Endothelial cell of umbilical vein (primary cell): ENCODE results near the gene EP400. TPM values are rescaled to one million over a fixed set of nuclear protein-coding genes. Genes with fewer than 3 reads are reported as not detected.

Experiments
- BruUV-seq: library from RNA; stranded (reverse); fragments of 400-500 nt; replicated peaks from 2 replicates; lab custom pipeline; 2021; lab: Mats Ljungman, UMichigan
- CTCF ChIA-PET: fragments of 300-600, 350-600 bp; sonication (Branson Sonifier 250); formaldehyde crosslinking; loops from one replicate; lab custom pipeline; 2021; ENCODE audit warnings: antibody characterized with exemption, inconsistent platforms; lab: Charles Lee
- POLR2A ChIA-PET: fragments of 300-600, 350-600 bp; sonication (Branson Sonifier 250); formaldehyde crosslinking; loops from one replicate; lab custom pipeline; 2021; ENCODE audit warnings: antibody characterized with exemption, inconsistent platforms; lab: Charles Lee
- DNase-seq: peaks from one replicate; pipeline ENCODE4 v3.0.0-alpha.2; 2011; ENCODE audit warnings: low read depth, low spot score
- FAIRE-seq: peaks from 2 replicates; lab custom pipeline; 2011; peaks lifted over from hg19 to GRCh38; lab: Jason Lieb, UNC
- H2AFZ ChIP-seq: 2 replicates; pipeline ENCODE4 v1.6.0; 2012; ENCODE audit warnings: low read depth, low read length, control low read depth, inconsistent platforms
- H3K27ac ChIP-seq: 2 replicates; pipeline ENCODE4 v1.5.1; 2011; ENCODE audit warnings: low read depth, mild to moderate bottlenecking, control low read depth, low read length, moderate library complexity; ENCODE audit not compliant: insufficient read depth
- H3K27me3 ChIP-seq, 2 experiments: 2 replicates each; pipeline versions ENCODE4 v1.6.0 to v1.6.1; 2011; ENCODE audit warnings: low read length in 2 of 2, mixed read lengths in 1 of 2; ENCODE audit not compliant: control insufficient read depth in 2 of 2, insufficient read depth in 2 of 2
- H3K36me3 ChIP-seq, 2 experiments: 2 replicates in 1 of 2; 3 replicates in 1 of 2; pipeline ENCODE4 v1.5.1; 2011; ENCODE audit warnings: low read length in 2 of 2, mild to moderate bottlenecking in 1 of 2, moderate library complexity in 1 of 2; ENCODE audit not compliant: control insufficient read depth in 2 of 2, insufficient read depth in 2 of 2; ENCODE audit errors: extremely low read depth in 1 of 2
- H3K4me1 ChIP-seq: 3 replicates; pipeline ENCODE4 v1.5.1; 2011; ENCODE audit warnings: mild to moderate bottlenecking, low read length; ENCODE audit not compliant: control insufficient read depth, insufficient read depth; ENCODE audit errors: extremely low read depth
- H3K4me2 ChIP-seq: 2 replicates; pipeline ENCODE4 v1.6.1; 2011; ENCODE audit warnings: low read length, control low read depth, mixed read lengths; ENCODE audit not compliant: insufficient read depth
- H3K4me3 ChIP-seq, 3 experiments: fragments of 200-600 bp in 1 of 3; sonication (generic), shearing (Covaris generic) in 1 of 3; replicated peaks in 1 of 3; 2 replicates each; pipeline ENCODE4 v1.5.1; 2011 to 2016; ENCODE audit warnings: control low read depth in 3 of 3, low read length in 3 of 3, mild to moderate bottlenecking in 2 of 3, inconsistent platforms in 1 of 3, low read depth in 1 of 3, moderate library complexity in 1 of 3; ENCODE audit not compliant: insufficient read depth in 1 of 3
- H3K79me2 ChIP-seq: 2 replicates; pipeline ENCODE4 v1.6.0; 2012; ENCODE audit warnings: low read length, inconsistent platforms; ENCODE audit not compliant: control insufficient read depth, insufficient read depth
- H3K9ac ChIP-seq: replicated peaks from 2 replicates; pipeline ENCODE3; 2011; ENCODE audit warnings: low read length, control low read depth; ENCODE audit not compliant: insufficient read depth; ENCODE audit errors: extremely low read depth
- H3K9me1 ChIP-seq: replicated peaks from 3 replicates; pipeline ENCODE4 v1.6.0; 2011; ENCODE audit warnings: mild to moderate bottlenecking, low read length; ENCODE audit not compliant: control insufficient read depth, insufficient read depth; ENCODE audit errors: extremely low read depth
- H3K9me3 ChIP-seq: replicated peaks from 2 replicates; pipeline ENCODE4 v1.5.1; 2012; ENCODE audit warnings: low read length, inconsistent platforms; ENCODE audit not compliant: control insufficient read depth, insufficient read depth
- H4K20me1 ChIP-seq: replicated peaks from 2 replicates; pipeline ENCODE3; 2011; ENCODE audit warnings: mild to moderate bottlenecking, low read length; ENCODE audit not compliant: control insufficient read depth, insufficient read depth; ENCODE audit errors: extremely low read depth
- CTCF ChIP-seq, 2 donors: IDR thresholded peaks; 1 replicate in 1 of 2; 2 replicates in 1 of 2; pipeline ENCODE4 v1.5.1; 2011; ENCODE audit warnings: low read length in 2 of 2, mild to moderate bottlenecking in 2 of 2, moderate library complexity in 2 of 2, control low read depth in 1 of 2, inconsistent platforms in 1 of 2, low read depth in 1 of 2; ENCODE audit not compliant: insufficient read depth in 1 of 2; ENCODE audit errors: extremely low read depth in 1 of 2
- EZH2 ChIP-seq: IDR thresholded peaks from 2 replicates; pipeline ENCODE4 v1.6.1; 2012; ENCODE audit warnings: borderline replicate concordance, low read depth, mild to moderate bottlenecking, moderate library complexity, low read length, inconsistent platforms; ENCODE audit not compliant: severe bottlenecking
- FOS ChIP-seq: IDR thresholded peaks from 2 replicates; pipeline ENCODE4 v1.6.1; 2011; ENCODE audit warnings: mild to moderate bottlenecking, low read length, moderate library complexity, borderline replicate concordance; ENCODE audit not compliant: insufficient read depth
- GATA2 ChIP-seq: IDR thresholded peaks from 2 replicates; pipeline ENCODE4 v1.7.0; 2011; ENCODE audit warnings: low read depth, mild to moderate bottlenecking, moderate library complexity, mixed read lengths, low read length; ENCODE audit not compliant: insufficient read length, insufficient read depth
- JUN ChIP-seq: IDR thresholded peaks from 2 replicates; pipeline ENCODE4 v1.6.1; 2011; ENCODE audit warnings: borderline replicate concordance, low read depth; ENCODE audit not compliant: insufficient read length, insufficient read depth
- MAX ChIP-seq: IDR thresholded peaks from 2 replicates; pipeline ENCODE4 v1.6.1; 2011; ENCODE audit not compliant: insufficient read depth, insufficient read length
- MYC ChIP-seq: IDR thresholded peaks from one replicate; pipeline ENCODE4 v1.6.1; 2011; ENCODE audit warnings: mild to moderate bottlenecking, low read depth, low read length
- POLR2A ChIP-seq: IDR thresholded peaks from 2 replicates; pipeline ENCODE4 v1.6.1; 2012; ENCODE audit warnings: low read depth, mild to moderate bottlenecking, control low read depth, low read length
- POLR2AphosphoS5 ChIP-seq: IDR thresholded peaks from 2 replicates; pipeline ENCODE4 v1.6.1; 2012; ENCODE audit warnings: low read depth, mild to moderate bottlenecking, control low read depth, low read length, moderate library complexity; ENCODE audit not compliant: insufficient read depth
- dilution Hi-C: fragments of 300-500 bp; cut with MboI; formaldehyde crosslinking; loops from one replicate; pipeline ENCODE4 v1.15.0; 2019; ENCODE audit warnings: low sequenced_read_pairs; ENCODE audit not compliant: extremely low pct_ligation_motif_present
- intact Hi-C: fragments of 100-400 bp; cut with micrococcal nuclease; formaldehyde crosslinking; loops from one replicate; pipeline ENCODE4 v1.10.0; 2022
- polyA plus RNA-seq, 4 experiments: library from polyadenylated mRNA; depleted of rRNA in 3 of 4; stranded (reverse) in 3 of 4; unstranded in 1 of 4; fragments of >200 nt; gene quantifications; 2 replicates each; pipeline versions ENCODE4 v1.2.1 to v1.2.3, GENCODE V29; 2011 to 2012; ENCODE audit warnings: missing spikeins in 1 of 4
- total RNA-seq: library from RNA; stranded (reverse); gene quantifications from 2 replicates; pipeline ENCODE4 v1.2.3, GENCODE V29; 2021

EP400 gene
- total and polyA plus RNA-seq, 2 donors (not counting 3 experiments of a cell fraction or from before 2014, with no cell fraction given), result 9.0 to 57.7 TPM

- intact Hi-C loops (no loop called here), dilution Hi-C loops (no loop called here)
- H3K4me2 ChIP-seq, result no peak overlapping the region
- peaks cover 18 to 47% of the 10 kb centered on the region in 2 experiments for H3K36me3 ChIP-seq
- FAIRE-seq (no peak), DNase-seq (no peak)
- ChIA-PET POLR2A (no interaction called here), CTCF (interaction anchor here (1.2 kb wide), 2 partner anchors 13 to 139 kb away, joined by 3 read pairs; no protein-coding TSS in a partner anchor)
- H3K27ac ChIP-seq, result no peak overlapping the region
- no peaks in the 10 kb centered on the region for H3K9me1 ChIP-seq
- no peak overlapping the region for H3K4me3 ChIP-seq
- no peaks in the 10 kb centered on the region for H3K79me2 ChIP-seq
- H2AFZ ChIP-seq, result no peak overlapping the region
- no peaks in the 10 kb centered on the region for H3K27me3 ChIP-seq
- H3K9ac ChIP-seq, result no peak overlapping the region
- H4K20me1 ChIP-seq, result no peaks in the 10 kb centered on the region
- no peaks in the 10 kb centered on the region for H3K9me3 ChIP-seq
- no peak for TF ChIP-seq MYC
- no peaks in the 10 kb centered on the region for H3K4me1 ChIP-seq
- no TSS peak for BruUV-seq
Measured at GRCh38 chr12:131990066-131990979, 40.6 kb downstream of the EP400 start.

GRCh38 chr12:131990980-131991305 is 41.2 kb downstream of the EP400 start:
- Histone ChIP-seq H3K36me3 (peaks cover 18 to 47% of the 10 kb centered on the region in 2 experiments), H3K9me1 (no peaks in the 10 kb centered on the region), H3K27ac (no peak overlapping the region), H2AFZ (no peak overlapping the region), H3K9ac (no peak overlapping the region), H3K4me3 (no peak overlapping the region), H4K20me1 (no peaks in the 10 kb centered on the region), H3K4me1 (no peaks in the 10 kb centered on the region), H3K4me2 (no peak overlapping the region), H3K79me2 (no peaks in the 10 kb centered on the region), H3K27me3 (no peaks in the 10 kb centered on the region), H3K9me3 (no peaks in the 10 kb centered on the region)
- DNase-seq (no peak), FAIRE-seq (no peak)
- TF ChIP-seq MYC (no peak), GATA2 (no peak), EZH2 (no peak), FOS (no peak), POLR2AphosphoS5 (no peak), POLR2A (no peak), JUN (no peak), MAX (no peak), CTCF (IDR thresholded peaks at IDR 0.05; ENCODE audit: extremely low read depth in 1 of 2, insufficient read depth in 1 of 2, low read depth in 1 of 2, low read length in 2 of 2) (no peak)
- intact Hi-C loops (no loop called here), dilution Hi-C loops (no loop called here)
- no TSS peak for BruUV-seq
- CTCF ChIA-PET, result interaction anchor here (1.2 kb wide), 1 partner anchor 13 kb away, joined by 3 read pairs; no protein-coding TSS in a partner anchor
- POLR2A ChIA-PET, result no interaction called here
